Osteocyte (in vitro differentiated cells): Measurements from ENCODE around the gene NAXE. TPM values are rescaled to one million over a fixed set of nuclear protein-coding genes. Genes with fewer than 3 reads are reported as not detected.
A peak's percentile ranks its signal among the peaks of the same experiment; 100 is the strongest.

Experiments
- DNase-seq: peaks from one replicate; pipeline ENCODE4 v3.0.0; 2021; ENCODE audit warnings: mixed read lengths; ENCODE audit not compliant: unreplicated experiment; ENCODE audit errors: extremely low spot score
- H3K27ac Mint-ChIP-seq: one replicate; pipeline ENCODE4 v1.8.0; 2021; ENCODE audit warnings: mild to moderate bottlenecking, mixed read lengths; ENCODE audit not compliant: unreplicated experiment
- H3K27me3 Mint-ChIP-seq: one replicate; pipeline ENCODE4 v1.8.0; 2021; ENCODE audit warnings: mixed read lengths; ENCODE audit not compliant: unreplicated experiment
- H3K36me3 Mint-ChIP-seq: one replicate; pipeline ENCODE4 v1.8.0; 2021; ENCODE audit warnings: mixed read lengths; ENCODE audit not compliant: unreplicated experiment
- H3K4me1 Mint-ChIP-seq: one replicate; pipeline ENCODE4 v1.8.0; 2021; ENCODE audit warnings: mixed read lengths; ENCODE audit not compliant: unreplicated experiment
- H3K4me3 Mint-ChIP-seq: one replicate; pipeline ENCODE4 v1.8.0; 2021; ENCODE audit warnings: mild to moderate bottlenecking, moderate library complexity, mixed read lengths; ENCODE audit not compliant: unreplicated experiment
- H3K9me3 Mint-ChIP-seq: one replicate; pipeline ENCODE4 v1.8.0; 2021; ENCODE audit warnings: mixed read lengths; ENCODE audit not compliant: unreplicated experiment
- total RNA-seq: library from RNA; stranded (reverse); gene quantifications from 2 replicates; pipeline ENCODE4 v1.2.1, GENCODE V29; 2021
- TF ChIP-seq, protein P1 (sequence below): fragments of 200-600 bp; sonication (generic); IDR thresholded peaks from 2 replicates; pipeline ENCODE4 v1.5.0; 2021; ENCODE audit warnings: antibody characterized with exemption, mild to moderate bottlenecking, moderate library complexity

Gene NAXE
- total RNA-seq, 1 donor from 2014 or later, result 59.2 TPM

DNA sequence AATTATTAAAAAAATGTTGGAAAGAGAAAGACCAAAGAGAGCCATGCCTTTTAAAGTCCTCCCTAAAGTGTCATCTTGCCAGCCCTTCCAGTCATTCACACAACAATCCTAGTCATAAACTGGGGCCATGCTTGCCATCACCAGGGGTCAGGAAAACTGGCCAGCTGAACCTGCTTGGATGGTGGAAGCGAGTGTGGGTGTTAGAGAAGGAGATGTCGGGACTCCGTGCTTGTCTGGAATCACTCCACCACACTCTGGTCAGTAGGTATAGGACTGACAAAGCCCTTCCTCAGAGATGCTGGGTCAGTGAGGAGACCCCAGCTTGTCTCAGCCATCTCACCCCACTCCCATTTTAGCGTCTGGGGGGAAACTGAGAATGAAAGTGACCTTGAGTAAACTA, 24.4 kb downstream of the NAXE start:
- Mint-ChIP-seq H3K4me3 (no peak overlapping the region), H3K36me3 (no peaks in the 10 kb centered on the region), H3K4me1 (peaks cover 9% of the 10 kb centered on the region), H3K9me3 (no peaks in the 10 kb centered on the region), H3K27me3 (peaks cover 61% of the 10 kb centered on the region), H3K27ac (no peak overlapping the region)
- TF ChIP-seq, protein P1, sequence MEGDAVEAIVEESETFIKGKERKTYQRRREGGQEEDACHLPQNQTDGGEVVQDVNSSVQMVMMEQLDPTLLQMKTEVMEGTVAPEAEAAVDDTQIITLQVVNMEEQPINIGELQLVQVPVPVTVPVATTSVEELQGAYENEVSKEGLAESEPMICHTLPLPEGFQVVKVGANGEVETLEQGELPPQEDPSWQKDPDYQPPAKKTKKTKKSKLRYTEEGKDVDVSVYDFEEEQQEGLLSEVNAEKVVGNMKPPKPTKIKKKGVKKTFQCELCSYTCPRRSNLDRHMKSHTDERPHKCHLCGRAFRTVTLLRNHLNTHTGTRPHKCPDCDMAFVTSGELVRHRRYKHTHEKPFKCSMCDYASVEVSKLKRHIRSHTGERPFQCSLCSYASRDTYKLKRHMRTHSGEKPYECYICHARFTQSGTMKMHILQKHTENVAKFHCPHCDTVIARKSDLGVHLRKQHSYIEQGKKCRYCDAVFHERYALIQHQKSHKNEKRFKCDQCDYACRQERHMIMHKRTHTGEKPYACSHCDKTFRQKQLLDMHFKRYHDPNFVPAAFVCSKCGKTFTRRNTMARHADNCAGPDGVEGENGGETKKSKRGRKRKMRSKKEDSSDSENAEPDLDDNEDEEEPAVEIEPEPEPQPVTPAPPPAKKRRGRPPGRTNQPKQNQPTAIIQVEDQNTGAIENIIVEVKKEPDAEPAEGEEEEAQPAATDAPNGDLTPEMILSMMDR, result no peak
- no peak for DNase-seq

DNA sequence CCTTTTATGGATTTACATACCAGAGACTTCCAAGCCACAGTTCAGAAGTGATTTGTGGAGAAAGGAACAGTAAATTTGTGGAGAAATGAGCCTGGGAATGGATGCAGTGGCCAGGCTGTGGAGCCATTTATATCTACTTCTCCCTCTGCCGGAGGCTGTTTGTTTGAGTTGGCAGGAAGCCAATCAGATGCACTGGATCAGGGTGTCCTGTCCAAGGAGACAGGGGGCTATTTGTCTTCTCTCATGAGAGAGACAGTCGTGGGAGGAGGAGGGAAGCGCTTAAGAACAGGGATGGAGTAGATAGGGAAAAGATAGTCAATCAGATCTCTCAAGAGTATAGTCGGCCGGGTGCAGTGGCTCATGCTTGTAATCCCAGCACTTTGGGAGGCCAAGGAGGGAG, 24.9 kb downstream of the NAXE start:
- no peak for DNase-seq
- H3K9me3 Mint-ChIP-seq, result no peaks in the 10 kb centered on the region
- no peaks in the 10 kb centered on the region for H3K36me3 Mint-ChIP-seq
- H3K4me3 Mint-ChIP-seq, result no peak overlapping the region
- peaks cover 62% of the 10 kb centered on the region for H3K27me3 Mint-ChIP-seq
- TF ChIP-seq, protein P1, result no peak
- peaks cover 9% of the 10 kb centered on the region for H3K4me1 Mint-ChIP-seq
- H3K27ac Mint-ChIP-seq, result no peak overlapping the region

DNA sequence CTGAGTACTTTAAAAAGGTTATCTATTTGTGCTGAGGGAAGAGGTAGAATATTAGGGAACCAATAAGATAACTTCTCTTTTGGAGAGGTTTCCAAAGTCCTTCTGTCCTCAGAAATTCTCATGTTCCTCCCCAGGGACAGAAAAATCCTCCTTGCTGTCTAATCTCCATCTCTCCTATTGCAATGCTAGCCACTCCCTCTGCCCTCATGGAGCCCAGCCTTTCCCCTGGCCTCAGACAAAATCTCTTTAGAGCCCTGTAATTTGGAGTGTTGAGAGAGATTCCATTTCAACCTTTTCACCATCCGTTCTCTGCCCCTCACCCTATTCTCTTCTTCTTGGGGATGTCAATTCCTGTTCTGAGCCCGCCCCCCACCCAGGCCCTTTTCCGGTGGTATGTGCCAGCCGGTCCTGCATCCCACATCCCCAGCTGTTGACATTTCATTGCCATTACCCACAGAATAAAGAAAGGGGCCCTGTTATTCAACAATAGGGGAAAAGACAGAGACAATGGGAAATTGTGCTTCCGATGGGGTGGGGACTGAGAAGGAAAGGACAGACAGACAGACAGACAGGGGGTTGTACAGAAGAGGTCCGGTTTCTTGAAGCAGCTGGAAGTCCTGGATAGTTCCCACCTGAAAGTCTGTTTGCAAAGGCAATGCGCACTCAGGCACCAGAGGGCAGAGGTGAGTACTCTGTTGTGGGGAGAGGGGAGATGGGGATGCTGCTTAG, 27.4 kb downstream of the NAXE start, which contains the start of gene HAPLN2:
TSS of gene HAPLN2 (plus strand) at position 563 of the 729 bp plus-strand sequence. CDS start 4,076 bp downstream, outside the sequence.
- Mint-ChIP-seq H3K27ac (no peak within 1 kb of the TSS), H3K36me3 (no peaks in the 10 kb centered on the region), H3K27me3 (peaks cover 60% of the 10 kb centered on the region)

DNA sequence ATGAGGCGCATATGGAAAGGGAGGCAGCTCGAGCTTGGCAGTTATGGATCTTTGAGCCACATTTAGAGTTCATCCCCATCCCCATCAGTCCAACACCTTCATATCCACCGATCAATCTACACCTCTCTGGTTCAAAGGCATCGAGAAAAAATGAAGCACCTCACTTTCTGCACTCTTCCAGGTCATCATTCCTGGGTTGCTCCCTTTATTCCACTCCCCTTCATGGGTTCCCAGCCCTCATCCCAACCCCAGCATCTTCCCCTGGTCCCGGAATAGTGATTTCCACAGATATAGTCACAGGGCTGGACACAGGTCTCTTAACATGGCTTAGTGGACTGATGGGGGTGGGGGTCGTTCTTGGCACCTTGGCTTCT, 28.0 kb downstream of the NAXE start:
- Mint-ChIP-seq H3K27me3 (peaks cover 61% of the 10 kb centered on the region), H3K9me3 (no peaks in the 10 kb centered on the region)
- DNase-seq, result no peak

More for the DNA sequence above, 27.4 kb downstream of the NAXE start, which contains the start of gene HAPLN2:
- TF ChIP-seq, protein P1, result peak; percentile 37
- Mint-ChIP-seq H3K9me3 (no peaks in the 10 kb centered on the region), H3K4me3 (no peak within 1 kb of the TSS), H3K4me1 (peaks cover 9% of the 10 kb centered on the region)
- no peak for DNase-seq

More for the DNA sequence above, 28.0 kb downstream of the NAXE start:
- Mint-ChIP-seq H3K27ac (no peak overlapping the region), H3K36me3 (no peaks in the 10 kb centered on the region), H3K4me1 (peaks cover 13% of the 10 kb centered on the region), H3K4me3 (no peak overlapping the region)
- TF ChIP-seq, protein P1, result no peak
